Stimulated activated CD4-positive, alpha-beta T cell treated with anti-CD3 and anti-CD28 coated beads, TNF-alpha, amount 100 ng/mL, for 4 hours (primary cell): ENCODE results near the gene TAF3.

Experiments used
- DNase-seq, 3 experiments: peaks; one replicate each; pipeline ENCODE4 v3.0.0-alpha.2; 2020; ENCODE audit warnings: low read depth in 3 of 3

TAF3 gene

GRCh38 chr10:8032558-8032957 lies 214.3 kb downstream of the TAF3 start:
- no peak for DNase-seq

- DNase-seq = no peak
Measured at GRCh38 chr10:8033812-8034465, 215.6 kb downstream of the TAF3 start.

- no peak for DNase-seq
Measured at GRCh38 chr10:8034466-8035005, 216.2 kb downstream of the TAF3 start.

GRCh38 chr10:8035006-8035640 lies 216.8 kb downstream of the TAF3 start:
- DNase-seq = no peak

- DNase-seq = no peak
Measured at GRCh38 chr10:8035641-8036470, 217.6 kb downstream of the TAF3 start.

- DNase-seq = no peak
Measured at GRCh38 chr10:8036506-8037198, 218.3 kb downstream of the TAF3 start.

GRCh38 chr10:8037199-8037801 lies 219.0 kb downstream of the TAF3 start:
- DNase-seq = no peak

- DNase-seq = no peak
Measured at GRCh38 chr10:8037941-8038894, 219.9 kb downstream of the TAF3 start.

- no peak for DNase-seq
Measured at GRCh38 chr10:8039321-8039881, 221.1 kb downstream of the TAF3 start.

- DNase-seq = no peak
Measured at GRCh38 chr10:8040651-8041050, 222.3 kb downstream of the TAF3 start.

- no peak for DNase-seq
Measured at GRCh38 chr10:8041284-8041991, 223.1 kb downstream of the TAF3 start.

- DNase-seq = no peak
Measured at GRCh38 chr10:8041992-8042720, 223.9 kb downstream of the TAF3 start.

- DNase-seq = no peak
Measured at GRCh38 chr10:8042721-8043568, 224.6 kb downstream of the TAF3 start.

GRCh38 chr10:8043569-8044306 lies 225.4 kb downstream of the TAF3 start:
- DNase-seq = no peak

- no peak for DNase-seq
Measured at GRCh38 chr10:8044331-8044907, 226.1 kb downstream of the TAF3 start.

GRCh38 chr10:8044908-8045725 lies 226.8 kb downstream of the TAF3 start:
- DNase-seq = no peak
